GM10248 (cell line): ENCODE results near the gene ADAMTS13.

Source experiments
- CTCF ChIA-PET: fragments of 300-600 bp; sonication (Branson Sonifier 250); formaldehyde crosslinking; extraction: SDS; loops from one replicate; lab custom pipeline; 2021; ENCODE audit warnings: antibody characterized with exemption; lab: Yijun Ruan, JAX
- POLR2A ChIA-PET: fragments of 350-650 bp; sonication (Branson Sonifier 250); formaldehyde crosslinking; extraction: SDS; loops from one replicate; lab custom pipeline; 2020; ENCODE audit warnings: antibody characterized with exemption; lab: Yijun Ruan, JAX
- DNase-seq: peaks from one replicate; pipeline ENCODE4 v3.0.0; 2012; ENCODE audit errors: extremely low spot score
- CTCF ChIP-seq: IDR thresholded peaks from 2 replicates; pipeline ENCODE4 v1.5.1; 2012; ENCODE audit warnings: mild to moderate bottlenecking, low read depth; ENCODE audit errors: extremely low read depth, missing control alignments, control extremely low read depth

ADAMTS13 gene

DNA sequence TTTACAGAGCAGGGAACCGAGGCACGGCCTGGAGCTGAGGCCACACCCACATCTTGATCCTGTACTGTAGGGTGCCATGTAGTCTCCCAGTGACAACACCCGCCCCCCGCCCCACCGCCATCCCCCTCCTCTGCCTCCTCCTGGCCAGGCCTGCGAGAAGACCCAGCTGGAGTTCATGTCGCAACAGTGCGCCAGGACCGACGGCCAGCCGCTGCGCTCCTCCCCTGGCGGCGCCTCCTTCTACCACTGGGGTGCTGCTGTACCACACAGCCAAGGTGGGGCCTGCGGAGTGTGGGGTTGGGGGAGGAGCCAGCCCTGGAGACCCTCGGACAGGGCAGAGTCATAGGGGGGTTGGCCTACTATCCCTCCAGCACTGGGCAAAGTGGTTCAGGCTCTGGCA is 14.5 kb downstream of the ADAMTS13 start:
- ChIA-PET POLR2A (no interaction called here), CTCF (interaction anchor here (1.1 kb wide), 1 partner anchor 15 kb away, joined by 3 read pairs; the partner anchor contains the start of gene ADAMTS13)
- DNase-seq, result no peak
- no peak for TF ChIP-seq CTCF

DNA sequence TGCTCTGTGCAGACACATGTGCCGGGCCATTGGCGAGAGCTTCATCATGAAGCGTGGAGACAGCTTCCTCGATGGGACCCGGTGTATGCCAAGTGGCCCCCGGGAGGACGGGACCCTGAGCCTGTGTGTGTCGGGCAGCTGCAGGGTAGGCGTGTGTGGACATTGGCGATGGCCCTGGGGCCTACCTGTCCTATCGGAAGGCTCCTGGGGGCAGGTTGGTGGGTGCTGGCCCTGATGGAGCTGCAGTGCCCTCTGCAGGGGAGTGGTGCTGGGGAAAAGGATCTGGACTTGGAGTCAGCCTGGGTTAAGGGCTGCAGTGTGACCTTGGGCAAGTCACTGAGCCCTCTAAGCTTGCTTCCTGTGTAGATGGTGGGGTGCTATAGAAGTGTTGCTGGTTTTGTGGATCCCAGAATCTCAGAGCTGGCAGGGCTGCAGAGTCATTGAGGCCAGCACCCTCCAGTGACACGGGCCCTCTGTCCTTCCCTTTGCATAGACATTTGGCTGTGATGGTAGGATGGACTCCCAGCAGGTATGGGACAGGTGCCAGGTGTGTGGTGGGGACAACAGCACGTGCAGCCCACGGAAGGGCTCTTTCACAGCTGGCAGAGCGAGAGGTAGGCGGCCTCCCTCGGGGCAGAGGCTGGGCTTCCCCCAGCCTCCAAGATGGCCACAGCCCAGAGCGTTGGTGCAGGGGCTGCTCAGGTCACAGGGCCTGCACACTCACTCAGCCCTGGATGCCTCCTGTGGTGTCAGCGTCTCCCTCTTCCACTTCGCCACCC is 15.8 kb downstream of the ADAMTS13 start:
- ChIA-PET POLR2A (no interaction called here), CTCF (interaction anchor here (0.9 to 1.4 kb wide), 5 partner anchors 16 to 49 kb away, joined by 3 to 5 read pairs (median 3); partner anchors contain the start of gene ADAMTS13)
- peak; percentile 38 for TF ChIP-seq CTCF
- DNase-seq, result peak; percentile 69

- no peak for TF ChIP-seq CTCF
- no peak for DNase-seq
- ChIA-PET POLR2A (no interaction called here), CTCF (interaction anchor here (1.6 kb wide), 1 partner anchor 9 kb away, joined by 4 read pairs; no protein-coding TSS in a partner anchor)
These were observed 17.2 kb downstream of the ADAMTS13 start for GRCh38 chr9:133439337-133439736.

- TF ChIP-seq CTCF, result no peak
- CTCF ChIA-PET, result interaction anchor here (1.6 kb wide), 1 partner anchor 11 kb away, joined by 4 read pairs; no protein-coding TSS in a partner anchor
- POLR2A ChIA-PET, result no interaction called here
- DNase-seq, result peak; percentile 85
These were observed 18.7 kb downstream of the ADAMTS13 start for GRCh38 chr9:133440874-133441273.

GRCh38 chr9:133441571-133441970 is 19.4 kb downstream of the ADAMTS13 start:
- no peak for TF ChIP-seq CTCF
- ChIA-PET POLR2A (no interaction called here), CTCF (no interaction called here)
- DNase-seq, result no peak

DNA sequence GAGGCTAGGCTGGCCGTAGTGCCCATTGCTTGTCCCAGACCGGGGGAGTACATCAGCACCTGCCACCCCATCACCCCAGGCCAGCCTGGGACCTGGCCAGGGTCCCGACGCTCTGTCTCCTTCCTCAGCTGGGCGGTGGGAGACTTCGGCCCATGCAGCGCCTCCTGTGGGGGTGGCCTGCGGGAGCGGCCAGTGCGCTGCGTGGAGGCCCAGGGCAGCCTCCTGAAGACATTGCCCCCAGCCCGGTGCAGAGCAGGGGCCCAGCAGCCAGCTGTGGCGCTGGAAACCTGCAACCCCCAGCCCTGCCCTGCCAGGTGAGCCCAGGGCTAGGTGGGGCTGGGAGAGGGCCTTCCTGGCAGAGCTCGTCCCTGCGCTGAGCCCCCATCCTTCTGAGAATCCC is 21.1 kb downstream of the ADAMTS13 start:
- no peak for DNase-seq
- CTCF ChIA-PET, result interaction anchor here (1.0 to 1.1 kb wide), 3 partner anchors 13 to 300 kb away, joined by 3 to 4 read pairs (median 3); no protein-coding TSS in a partner anchor
- no peak for TF ChIP-seq CTCF
- POLR2A ChIA-PET, result no interaction called here
